Frontal cortex (tissue), 4 donors: ENCODE results near the gene VSTM2L. TPM values are rescaled to one million over a fixed set of nuclear protein-coding genes. Genes with fewer than 3 reads are reported as not detected.

ENCODE experiments used
- DNase-seq, 2 donors: peaks; one replicate each; pipeline ENCODE4 v3.0.0; 2012; ENCODE audit warnings: low spot score in 2 of 2
- FAIRE-seq: peaks from 2 replicates; lab custom pipeline; 2012; peaks lifted over from hg19 to GRCh38; lab: Jason Lieb, UNC
- total RNA-seq: library from RNA; depleted of rRNA; stranded (reverse); fragments of >200 nt; gene quantifications from one replicate; pipeline ENCODE4 v1.2.3, GENCODE V29; 2014
- donor health status: control.
- donor health status: control.
- donor health status: control.

Gene VSTM2L
- total RNA-seq, 1 donor from 2014 or later, result 201 TPM

- DNase-seq, result no peak
Measured at GRCh38 chr20:37898233-37899104, 4.5 kb upstream of the VSTM2L start.

GRCh38 chr20:37899105-37900045 is 3.6 kb upstream of the VSTM2L start:
- no peak for FAIRE-seq
- DNase-seq, result no peak

More at GRCh38 chr20:37898233-37899104, 4.5 kb upstream of the VSTM2L start:
- FAIRE-seq, result no peak

GRCh38 chr20:37901240-37901639 is 1.7 kb upstream of the VSTM2L start:
- DNase-seq, result no peak
- no peak for FAIRE-seq

GRCh38 chr20:37901654-37902503 is 1.0 kb upstream of the VSTM2L start:
- peak; percentile 68 to 70 for DNase-seq

DNA sequence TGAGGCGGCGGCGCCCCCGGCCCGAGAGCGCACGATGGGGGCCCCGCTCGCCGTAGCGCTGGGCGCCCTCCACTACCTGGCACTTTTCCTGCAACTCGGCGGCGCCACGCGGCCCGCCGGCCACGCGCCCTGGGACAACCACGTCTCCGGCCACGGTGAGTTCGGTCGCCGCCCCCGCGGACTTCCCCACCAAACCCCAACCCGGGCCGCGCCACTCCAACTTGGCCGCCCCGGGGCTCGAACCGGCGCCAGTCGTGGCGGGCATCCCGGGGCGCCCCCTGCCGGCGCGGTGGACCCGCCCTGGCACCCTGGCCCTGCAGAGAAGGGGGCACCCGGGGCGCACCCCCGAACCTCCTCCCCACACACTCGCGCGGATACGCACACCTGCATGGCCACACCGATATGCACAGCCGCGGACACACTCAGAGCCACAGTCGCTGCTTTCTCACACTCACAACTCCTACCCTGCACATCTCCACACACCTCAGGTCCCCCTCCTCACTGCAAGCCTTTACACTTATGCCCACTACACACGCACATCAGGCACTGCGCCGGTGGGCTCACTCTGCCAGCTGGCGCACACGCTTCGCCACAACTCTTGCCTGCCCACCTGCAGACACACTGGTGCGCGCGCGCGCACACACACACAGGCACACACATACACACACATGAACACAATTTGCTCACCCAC is 535 bp downstream of the VSTM2L start:
- DNase-seq (no peak), FAIRE-seq (no peak)

More at GRCh38 chr20:37901654-37902503, 1.0 kb upstream of the VSTM2L start:
- no peak for FAIRE-seq

DNA sequence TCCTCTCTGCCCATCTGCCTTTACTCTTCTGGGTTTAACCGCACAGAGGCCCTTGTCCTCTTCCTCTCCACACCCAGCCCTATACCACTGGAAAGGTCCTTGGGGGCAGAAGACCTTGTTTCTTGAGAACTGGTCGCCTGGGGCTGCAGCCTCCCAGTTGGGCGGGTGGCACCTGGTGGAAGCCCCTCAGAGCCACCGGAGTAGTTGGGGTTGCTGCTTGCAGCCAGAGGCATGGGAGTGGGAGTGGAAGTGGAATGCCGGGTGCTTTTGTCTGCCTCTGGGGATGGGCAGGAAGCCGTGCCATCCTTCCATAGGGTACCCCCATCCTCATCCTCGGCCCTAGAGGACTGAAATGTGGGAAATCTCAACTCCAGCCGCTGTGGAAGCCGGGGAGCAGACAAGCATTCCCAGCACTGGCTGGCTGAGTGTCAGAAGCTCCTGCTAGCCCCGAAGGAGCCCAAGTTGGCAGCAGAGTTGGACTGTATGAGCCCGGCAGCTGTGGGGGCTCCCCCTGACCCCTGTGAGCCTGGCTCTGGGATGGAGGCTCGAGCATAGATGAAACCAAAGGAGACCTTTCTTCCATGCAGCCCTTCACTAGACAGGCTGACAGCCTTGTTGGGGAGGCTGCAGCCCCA is 1.2 kb downstream of the VSTM2L start:
- FAIRE-seq, result no peak
- DNase-seq, result no peak

DNA sequence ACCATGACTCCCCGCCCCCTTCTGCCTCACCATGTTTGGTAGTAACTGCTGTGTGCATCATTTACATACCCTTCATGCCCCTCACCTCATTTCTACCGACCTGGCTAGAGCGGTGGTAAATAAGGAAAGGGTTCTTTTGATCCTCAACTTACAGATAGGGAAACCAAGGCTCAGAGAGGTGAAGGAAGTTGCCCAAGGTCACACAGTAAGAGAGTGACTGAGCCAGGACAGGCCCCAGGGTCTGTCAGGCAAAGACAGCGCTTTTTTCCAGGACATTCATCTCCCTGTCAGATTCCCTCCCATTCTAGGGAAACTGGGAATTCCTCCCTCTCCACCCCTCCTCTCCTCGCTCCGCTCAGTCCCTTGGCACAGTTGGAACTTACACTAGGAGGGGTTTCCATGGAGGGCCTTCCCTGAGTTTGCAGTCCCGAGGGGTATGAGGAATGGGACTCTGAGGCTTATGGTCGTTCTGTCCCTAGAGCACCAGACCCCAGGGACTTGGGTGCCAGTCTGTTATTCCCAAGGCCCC is 2.0 kb downstream of the VSTM2L start:
- FAIRE-seq, result no peak

GRCh38 chr20:37905671-37906613 is 3.0 kb downstream of the VSTM2L start:
- no peak for DNase-seq
- FAIRE-seq, result no peak

More for the DNA sequence above, 2.0 kb downstream of the VSTM2L start:
- no peak for DNase-seq

DNA sequence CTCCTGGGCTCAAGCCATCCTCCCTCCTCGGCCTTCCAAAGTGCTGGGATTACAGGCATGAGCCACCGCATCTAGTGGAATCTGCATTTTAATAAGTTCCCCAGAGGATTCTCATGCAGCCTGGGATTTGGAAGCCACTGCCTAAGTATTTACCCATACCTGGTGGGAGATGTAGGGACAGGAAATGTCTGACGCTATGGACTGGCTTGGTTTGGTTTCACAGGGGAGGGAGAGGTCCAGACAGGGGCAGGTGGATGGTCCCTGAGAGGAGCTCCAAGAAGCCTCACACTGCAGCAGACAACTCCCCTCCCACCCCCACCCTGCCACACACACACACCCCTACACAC is 4.4 kb downstream of the VSTM2L start:
- DNase-seq (no peak), FAIRE-seq (no peak)

- peak in 1 of 2 donors; percentile 60 for DNase-seq
- no peak for FAIRE-seq
Measured at GRCh38 chr20:37907677-37908401, 4.9 kb downstream of the VSTM2L start.

- FAIRE-seq, result no peak
- no peak for DNase-seq
Measured at GRCh38 chr20:37911261-37911660, 8.3 kb downstream of the VSTM2L start.

DNA sequence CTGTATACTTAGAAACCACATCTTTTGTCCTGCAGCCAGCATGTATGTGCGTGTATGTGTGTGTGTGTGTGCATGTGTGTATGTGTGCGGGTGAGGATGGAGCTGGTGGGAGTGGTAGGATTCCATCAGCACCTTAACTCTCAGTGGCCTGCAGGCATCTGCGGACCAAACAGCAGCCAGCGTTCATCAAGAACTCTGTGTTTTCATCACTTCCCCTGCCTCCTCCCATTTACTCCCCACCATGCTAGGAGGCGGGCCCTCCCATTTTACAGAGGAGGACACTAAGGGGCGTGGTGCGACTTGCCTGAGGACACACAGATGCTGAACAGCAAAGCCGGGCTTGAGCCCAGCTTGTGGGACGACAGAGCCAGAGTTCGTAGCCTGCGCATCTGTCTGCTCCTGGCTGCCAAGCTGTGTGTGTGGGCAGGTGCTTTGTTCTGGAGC is 8.9 kb downstream of the VSTM2L start:
- FAIRE-seq (no peak), DNase-seq (no peak)

DNA sequence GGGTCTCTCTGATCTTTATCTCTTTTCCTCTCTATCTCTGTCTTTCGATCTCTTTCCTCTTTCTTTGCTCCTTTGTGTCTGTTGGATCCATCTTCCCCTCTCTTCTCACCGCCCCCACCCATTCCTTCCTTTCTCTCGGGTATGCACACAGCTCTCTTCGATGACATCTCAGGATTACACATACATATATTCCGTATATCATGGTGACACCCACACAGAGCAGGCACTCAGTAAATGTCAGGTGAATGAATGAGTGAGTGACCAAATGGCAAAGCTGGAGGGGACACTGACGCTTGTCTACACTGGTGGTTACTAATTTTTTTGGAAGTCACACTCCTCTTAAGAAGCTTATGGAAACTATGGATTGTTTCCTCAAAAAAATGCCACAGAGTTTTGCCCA is 9.9 kb downstream of the VSTM2L start:
- FAIRE-seq (no peak), DNase-seq (no peak)

DNA sequence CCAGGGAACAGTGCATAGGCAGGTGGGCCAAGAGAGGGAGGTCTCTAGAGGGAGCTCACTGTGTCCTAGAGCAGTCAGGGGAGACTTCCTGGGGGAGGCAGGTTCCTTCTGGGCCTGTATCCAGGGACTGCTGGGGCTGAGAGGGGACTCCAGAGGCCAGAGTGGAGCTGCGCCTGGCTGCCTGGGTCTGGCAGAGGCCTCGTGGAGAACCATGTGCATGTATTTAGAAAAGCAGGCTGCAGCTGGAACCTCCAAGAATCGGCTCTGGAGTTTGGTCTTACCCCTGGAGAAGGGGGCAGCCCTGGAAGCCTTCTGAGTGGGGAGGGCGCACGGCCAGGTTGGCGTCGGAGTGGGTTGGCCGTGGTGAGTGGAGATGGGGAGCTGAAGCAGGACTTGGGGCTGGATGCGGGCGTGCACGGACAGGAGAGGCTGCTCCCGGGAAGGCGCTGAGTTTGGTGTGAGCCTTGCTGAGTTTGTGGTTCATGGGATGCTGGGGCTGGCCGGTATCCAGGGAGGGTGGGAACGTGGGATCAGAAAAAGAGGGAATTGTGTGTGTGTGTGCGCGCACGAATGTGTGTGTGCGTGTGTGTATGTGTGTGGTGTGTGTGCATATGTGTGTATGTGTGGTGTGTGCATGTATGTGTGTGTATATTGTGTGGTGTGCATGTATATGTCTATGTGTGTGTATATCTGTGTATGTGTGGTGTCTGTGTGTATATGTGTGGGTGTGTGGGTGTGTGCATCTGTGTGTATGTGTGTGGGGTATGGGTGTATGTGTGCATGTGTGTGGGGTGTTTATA is 10.8 kb downstream of the VSTM2L start:
- FAIRE-seq (no peak), DNase-seq (no peak)

DNA sequence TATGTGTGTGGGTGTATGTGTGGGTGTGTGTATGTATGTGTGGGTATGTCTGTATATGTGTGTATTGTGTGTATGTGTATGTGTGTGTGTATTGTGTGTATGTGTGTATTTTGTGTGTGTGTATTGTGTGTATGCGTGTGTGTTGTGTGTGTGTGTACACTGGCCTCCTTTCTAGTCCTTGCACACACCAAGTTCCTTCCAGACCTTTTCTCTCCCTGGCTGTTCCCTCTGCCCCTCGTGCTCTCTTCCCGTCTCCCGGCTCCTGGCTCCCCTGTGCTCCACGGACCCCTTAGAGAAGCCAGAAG is 11.4 kb downstream of the VSTM2L start:
- no peak for FAIRE-seq
- DNase-seq, result no peak
